ENCODE data around the gene ZFYVE27. TPM values are rescaled to one million over a fixed set of nuclear protein-coding genes. Genes with fewer than 3 reads are reported as not detected.

ZFYVE27 gene
- total and polyA plus RNA-seq, 2 experiments from 2014 or later: 50.7 to 59.8 TPM

- Histone ChIP-seq H3K27ac (no peak overlapping the region), H3K4me1 (ENCODE audit: low read depth) (no peaks in the 10 kb centered on the region), H3K27me3 (no peaks in the 10 kb centered on the region), H3K4me3 (no peak overlapping the region), H3K36me3 (no peaks in the 10 kb centered on the region), H3K9me3 (ENCODE audit: low read depth) (no peaks in the 10 kb centered on the region)
- TF ChIP-seq CTCF (IDR thresholded peaks at IDR 0.05; ENCODE audit: low read depth, low read length): no peak
- no peak for DNase-seq (ENCODE audit: low read depth in 1 of 2, low spot score in 1 of 2)
These were observed 59.0 kb downstream of the ZFYVE27 start for GRCh38 chr10:97795886-97796285.

GRCh38 chr10:97796651-97797050 is 59.7 kb downstream of the ZFYVE27 start:
- DNase-seq (ENCODE audit: low read depth in 1 of 2, low spot score in 1 of 2): no peak
- no peaks in the 10 kb centered on the region for H3K9me3 ChIP-seq (ENCODE audit: low read depth)
- no peak for TF ChIP-seq CTCF (IDR thresholded peaks at IDR 0.05; ENCODE audit: low read depth, low read length)
- H3K4me3 ChIP-seq: no peak overlapping the region
- no peak overlapping the region for H3K27ac ChIP-seq
- no peaks in the 10 kb centered on the region for H3K27me3 ChIP-seq
- no peaks in the 10 kb centered on the region for H3K4me1 ChIP-seq (ENCODE audit: low read depth)
- H3K36me3 ChIP-seq: no peaks in the 10 kb centered on the region

- H3K36me3 ChIP-seq: no peaks in the 10 kb centered on the region
- no peaks in the 10 kb centered on the region for H3K4me1 ChIP-seq (ENCODE audit: low read depth)
- H3K4me3 ChIP-seq: no peak overlapping the region
- no peak overlapping the region for H3K27ac ChIP-seq
- no peaks in the 10 kb centered on the region for H3K9me3 ChIP-seq (ENCODE audit: low read depth)
- no peak for TF ChIP-seq CTCF (IDR thresholded peaks at IDR 0.05; ENCODE audit: low read depth, low read length)
- no peak for DNase-seq (ENCODE audit: low read depth in 1 of 2, low spot score in 1 of 2)
- no peaks in the 10 kb centered on the region for H3K27me3 ChIP-seq
These were observed 62.2 kb downstream of the ZFYVE27 start for GRCh38 chr10:97798958-97799610.

- no peak for TF ChIP-seq CTCF (IDR thresholded peaks at IDR 0.05; ENCODE audit: low read depth, low read length)
- Histone ChIP-seq H3K9me3 (ENCODE audit: low read depth) (no peaks in the 10 kb centered on the region), H3K4me1 (ENCODE audit: low read depth) (no peaks in the 10 kb centered on the region), H3K27ac (no peak overlapping the region), H3K27me3 (no peaks in the 10 kb centered on the region), H3K36me3 (no peaks in the 10 kb centered on the region), H3K4me3 (no peak overlapping the region)
- DNase-seq (ENCODE audit: low read depth in 1 of 2, low spot score in 1 of 2): no peak
These were observed 63.5 kb downstream of the ZFYVE27 start for GRCh38 chr10:97800474-97800873.

- H3K4me1 ChIP-seq (ENCODE audit: low read depth): no peaks in the 10 kb centered on the region
- no peak overlapping the region for H3K27ac ChIP-seq
- H3K9me3 ChIP-seq (ENCODE audit: low read depth): no peaks in the 10 kb centered on the region
- H3K27me3 ChIP-seq: no peaks in the 10 kb centered on the region
- H3K36me3 ChIP-seq: no peaks in the 10 kb centered on the region
- no peak for TF ChIP-seq CTCF (IDR thresholded peaks at IDR 0.05; ENCODE audit: low read depth, low read length)
- DNase-seq (ENCODE audit: low read depth in 1 of 2, low spot score in 1 of 2): no peak
- no peak overlapping the region for H3K4me3 ChIP-seq
These were observed 64.5 kb downstream of the ZFYVE27 start for GRCh38 chr10:97801422-97801821.
